DMS153 treated with DMSO at 0.1 percent for 48 hours (cell line): ENCODE results near the gene SNRPA.
"Not testable (repeated sequence)": the region's sequence is repeated elsewhere in the genome, so short reads cannot be mapped to it uniquely, and the experiment has no call there.

Source experiments
- DNase-seq: peaks from one replicate; lab custom pipeline; 2025; ENCODE audit not compliant: unreplicated experiment; lab: John Stamatoyannopoulos, UW

SNRPA gene

GRCh38 chr19:40812571-40812970, 61.6 kb downstream of the SNRPA start:
- not testable (repeated sequence) for DNase-seq

GRCh38 chr19:40813182-40813581, 62.2 kb downstream of the SNRPA start:
- no peak for DNase-seq
